ENCODE measurements around the gene FUBP3. TPM values are rescaled to one million over a fixed set of nuclear protein-coding genes. Genes with fewer than 3 reads are reported as not detected.

FUBP3 gene
- 43.3 and 52.3 TPM in 2 replicates for total RNA-seq (2014; rRNA removed; shearing (Covaris generic))

DNA sequence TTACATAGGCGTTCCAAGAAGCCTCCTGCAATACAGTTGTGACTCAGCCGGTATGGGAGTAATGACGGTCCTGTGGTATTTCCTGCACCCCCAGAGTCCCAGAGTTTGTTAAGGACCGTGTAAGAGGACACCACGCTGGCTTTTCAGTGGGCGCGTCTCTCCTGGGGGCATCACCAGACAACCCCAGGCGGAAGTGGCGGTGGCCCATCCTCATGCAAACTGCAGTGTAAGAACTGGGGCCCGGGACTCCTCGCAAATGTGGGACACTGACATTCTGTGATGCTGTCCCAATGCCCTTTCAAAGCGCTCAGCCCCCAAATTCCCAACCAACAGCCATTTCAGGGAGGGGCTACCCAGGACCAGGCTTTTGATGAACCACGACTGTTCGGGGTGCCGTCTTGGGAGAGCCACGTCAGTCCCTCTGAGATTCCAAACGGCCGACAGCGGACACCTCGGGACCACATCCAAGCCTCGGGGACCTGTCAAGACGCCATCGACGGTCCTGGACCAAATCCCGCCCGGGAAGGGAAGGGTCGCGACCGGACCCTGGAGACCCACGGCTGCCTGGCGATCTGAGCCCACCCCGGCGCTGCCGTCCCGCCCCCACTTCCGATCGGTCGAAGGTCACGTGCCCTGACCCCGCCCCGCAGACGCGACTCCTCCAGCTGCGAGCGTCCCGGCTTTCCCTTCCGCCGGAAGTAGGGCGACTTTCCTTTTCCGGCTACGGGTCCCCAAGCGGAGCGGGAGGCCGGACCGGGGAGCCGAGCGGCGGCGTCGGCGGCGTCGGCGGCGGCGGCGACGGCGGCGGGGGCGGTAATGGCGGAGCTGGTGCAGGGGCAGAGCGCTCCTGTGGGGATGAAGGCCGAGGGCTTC, at the start of gene FUBP3:
Gene FUBP3 (plus strand): TSS at position 713 of the 873 bp plus-strand sequence. CDS start 104 bp downstream, at position 817.
- peak; percentile 82 to 92 for DNase-seq (ENCODE audit: low read depth in 1 of 2, low spot score in 2 of 2)
- H3K27me3 ChIP-seq (replicated peaks), result no peaks in the 10 kb centered on the region
- H3K4me1 ChIP-seq (replicated peaks), result peaks cover 23% of the 10 kb centered on the region
- peaks cover 31% of the 10 kb centered on the region for H3K36me3 ChIP-seq
- peak within 1 kb of the TSS; percentile 76 for H3K4me3 ChIP-seq
- H3K27ac ChIP-seq, result peak within 1 kb of the TSS; percentile 93
- H3K9me3 ChIP-seq (replicated peaks), result no peaks in the 10 kb centered on the region

GRCh38 chr9:130530938-130531337, 48.4 kb upstream of the FUBP3 start:
- no peaks in the 10 kb centered on the region for H3K9me3 ChIP-seq (replicated peaks)
- no peak overlapping the region for H3K27ac ChIP-seq
- H3K36me3 ChIP-seq, result no peaks in the 10 kb centered on the region
- H3K4me1 ChIP-seq (replicated peaks), result no peaks in the 10 kb centered on the region
- no peak overlapping the region for H3K4me3 ChIP-seq
- H3K27me3 ChIP-seq (replicated peaks), result peaks cover 11% of the 10 kb centered on the region
- DNase-seq (ENCODE audit: low read depth in 1 of 2, low spot score in 2 of 2), result no peak

DNA sequence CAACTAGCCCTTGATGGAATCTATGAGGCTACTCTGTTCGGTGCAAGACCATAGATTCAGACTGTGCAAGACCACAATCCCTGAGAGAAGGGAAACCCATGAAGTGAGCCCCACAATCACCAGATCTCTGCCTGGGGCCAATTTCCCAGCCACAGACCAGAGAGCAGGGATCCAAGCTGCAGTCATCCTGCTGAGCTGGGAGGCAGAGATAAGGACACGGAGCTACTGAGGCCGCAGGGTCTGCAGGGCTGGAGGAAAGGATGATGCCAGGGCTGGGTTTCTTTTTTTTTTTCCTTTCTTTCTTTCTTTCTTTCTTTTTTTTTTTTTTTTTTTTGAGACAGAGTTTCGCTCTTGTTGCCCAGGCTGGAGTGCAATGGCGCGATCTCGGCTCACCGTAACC, 47.7 kb upstream of the FUBP3 start:
- H3K4me1 ChIP-seq (replicated peaks), result no peaks in the 10 kb centered on the region
- H3K27me3 ChIP-seq (replicated peaks), result peaks cover 13% of the 10 kb centered on the region
- H3K9me3 ChIP-seq (replicated peaks), result no peaks in the 10 kb centered on the region
- no peak for DNase-seq (ENCODE audit: low read depth in 1 of 2, low spot score in 2 of 2)
- H3K36me3 ChIP-seq, result no peaks in the 10 kb centered on the region
- H3K27ac ChIP-seq, result no peak overlapping the region
- no peak overlapping the region for H3K4me3 ChIP-seq

DNA sequence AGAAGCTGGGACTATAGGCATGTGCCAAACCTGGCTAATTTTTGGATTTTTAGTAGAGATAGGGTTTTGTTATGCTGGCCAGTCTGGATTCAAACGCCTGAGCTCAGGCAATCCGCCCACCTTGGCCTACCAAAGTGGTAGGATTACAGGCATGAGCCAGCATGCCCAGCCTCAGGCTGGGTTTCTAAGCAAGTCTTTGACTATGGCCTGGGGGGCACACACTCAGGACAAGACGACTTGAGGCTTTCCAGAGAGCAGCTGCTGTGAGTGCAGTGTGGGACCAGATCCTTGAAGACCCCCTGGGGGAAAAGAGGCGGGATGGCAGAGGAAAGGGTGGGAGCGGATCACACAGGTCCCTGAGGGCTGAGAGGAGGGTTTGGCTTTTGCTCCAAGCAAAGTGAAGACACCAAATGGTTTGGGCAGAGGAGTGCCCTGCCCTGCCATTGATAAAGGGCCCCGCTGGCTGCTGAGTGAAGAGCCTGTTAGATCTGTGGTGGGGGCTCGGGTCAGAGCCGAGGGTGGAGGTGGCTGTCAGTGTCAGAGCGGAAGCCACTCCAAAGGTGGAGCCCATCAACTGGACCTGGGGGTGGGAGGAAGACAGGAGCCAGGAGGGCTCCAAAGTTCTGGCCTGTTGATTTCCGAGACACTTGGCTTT, 46.8 kb upstream of the FUBP3 start:
- Histone ChIP-seq H3K27ac (no peak overlapping the region), H3K27me3 (replicated peaks) (peaks cover 19% of the 10 kb centered on the region), H3K4me1 (replicated peaks) (no peaks in the 10 kb centered on the region), H3K4me3 (no peak overlapping the region), H3K36me3 (no peaks in the 10 kb centered on the region), H3K9me3 (replicated peaks) (no peaks in the 10 kb centered on the region)
- no peak for DNase-seq (ENCODE audit: low read depth in 1 of 2, low spot score in 2 of 2)

DNA sequence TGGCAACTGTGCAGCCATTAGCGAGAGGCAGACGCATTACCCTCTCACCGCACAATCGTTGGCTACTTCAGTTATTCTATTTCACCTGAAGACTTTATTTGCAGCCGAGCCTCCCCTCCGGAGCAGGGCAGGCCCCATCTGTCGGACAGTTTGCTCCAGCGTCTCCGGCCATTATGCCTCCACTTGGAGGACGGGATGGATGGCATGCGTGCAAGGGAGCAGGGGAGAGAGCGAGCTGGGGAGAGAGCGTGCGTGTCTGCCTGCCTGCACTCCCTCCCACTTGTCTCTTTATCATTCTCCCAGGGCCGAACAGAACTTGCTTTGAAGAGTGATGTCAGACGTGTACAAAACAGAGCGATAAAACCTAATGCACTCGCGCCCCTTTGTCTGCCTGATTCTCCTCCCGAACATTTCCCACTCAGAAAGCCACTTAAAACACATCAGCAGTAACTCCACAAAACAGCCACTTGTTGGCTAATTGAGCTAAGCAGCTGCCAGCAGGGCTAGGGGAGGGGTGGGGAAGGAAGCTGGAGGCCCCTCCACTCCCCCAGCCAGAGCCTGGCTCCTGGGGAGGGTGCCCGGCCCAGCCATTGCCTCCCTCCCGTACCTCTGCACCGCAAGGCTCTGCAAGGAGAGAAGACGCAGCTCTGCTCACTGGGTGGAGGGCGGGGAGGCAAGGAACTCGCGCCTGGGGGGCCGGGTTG, 43.4 kb upstream of the FUBP3 start:
- Histone ChIP-seq H3K4me3 (no peak overlapping the region), H3K4me1 (replicated peaks) (no peaks in the 10 kb centered on the region), H3K27ac (no peak overlapping the region), H3K9me3 (replicated peaks) (no peaks in the 10 kb centered on the region), H3K36me3 (no peaks in the 10 kb centered on the region), H3K27me3 (replicated peaks) (peaks cover 30% of the 10 kb centered on the region)
- DNase-seq (ENCODE audit: low read depth in 1 of 2, low spot score in 2 of 2), result no peak

DNA sequence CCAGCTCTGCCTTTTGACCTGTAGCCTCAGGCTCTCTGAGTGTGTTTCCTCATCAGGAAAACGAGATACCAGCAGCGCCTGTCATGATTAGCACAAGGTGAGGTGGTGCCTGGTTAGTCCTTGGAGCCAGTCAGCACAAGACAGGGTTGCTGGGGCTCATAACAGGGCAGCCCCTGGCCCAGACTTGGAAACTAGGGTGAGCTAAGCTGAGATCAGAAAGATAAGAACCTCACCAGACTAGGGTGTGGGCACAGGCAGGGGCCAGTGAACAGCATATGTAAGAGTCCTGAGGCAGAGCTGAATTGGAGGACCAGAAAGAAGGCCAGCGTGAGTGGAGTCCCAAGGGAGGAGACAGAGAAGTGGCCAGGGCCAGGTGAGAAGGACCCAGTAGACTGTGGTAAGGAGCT, 42.7 kb upstream of the FUBP3 start:
- H3K4me3 ChIP-seq, result no peak overlapping the region
- no peak for DNase-seq (ENCODE audit: low read depth in 1 of 2, low spot score in 2 of 2)
- H3K4me1 ChIP-seq (replicated peaks), result no peaks in the 10 kb centered on the region
- no peak overlapping the region for H3K27ac ChIP-seq
- H3K36me3 ChIP-seq, result no peaks in the 10 kb centered on the region
- peaks cover 26% of the 10 kb centered on the region for H3K27me3 ChIP-seq (replicated peaks)
- H3K9me3 ChIP-seq (replicated peaks), result no peaks in the 10 kb centered on the region

- H3K27me3 ChIP-seq (replicated peaks), result peaks cover 26% of the 10 kb centered on the region
- DNase-seq (ENCODE audit: low read depth in 1 of 2, low spot score in 2 of 2), result no peak
Measured at GRCh38 chr9:130537346-130538050, 41.9 kb upstream of the FUBP3 start.

GRCh38 chr9:130539420-130540223, 39.8 kb upstream of the FUBP3 start:
- Histone ChIP-seq H3K27me3 (replicated peaks) (peaks cover 26% of the 10 kb centered on the region), H3K9me3 (replicated peaks) (no peaks in the 10 kb centered on the region), H3K27ac (no peak overlapping the region), H3K36me3 (no peaks in the 10 kb centered on the region), H3K4me3 (no peak overlapping the region), H3K4me1 (replicated peaks) (no peaks in the 10 kb centered on the region)
- DNase-seq (ENCODE audit: low read depth in 1 of 2, low spot score in 2 of 2), result no peak

More at GRCh38 chr9:130537346-130538050, 41.9 kb upstream of the FUBP3 start:
- H3K27ac ChIP-seq, result no peak overlapping the region
- no peaks in the 10 kb centered on the region for H3K9me3 ChIP-seq (replicated peaks)
- H3K4me1 ChIP-seq (replicated peaks), result no peaks in the 10 kb centered on the region
- H3K4me3 ChIP-seq, result no peak overlapping the region
- H3K36me3 ChIP-seq, result no peaks in the 10 kb centered on the region

GRCh38 chr9:130541533-130541932, 37.8 kb upstream of the FUBP3 start:
- Histone ChIP-seq H3K36me3 (no peaks in the 10 kb centered on the region), H3K4me3 (no peak overlapping the region), H3K27ac (no peak overlapping the region), H3K27me3 (replicated peaks) (peaks cover 22% of the 10 kb centered on the region; the same call in 1 of the 2 replicates), H3K4me1 (replicated peaks) (no peaks in the 10 kb centered on the region), H3K9me3 (replicated peaks) (no peaks in the 10 kb centered on the region)
- no peak for DNase-seq (ENCODE audit: low read depth in 1 of 2, low spot score in 2 of 2)

DNA sequence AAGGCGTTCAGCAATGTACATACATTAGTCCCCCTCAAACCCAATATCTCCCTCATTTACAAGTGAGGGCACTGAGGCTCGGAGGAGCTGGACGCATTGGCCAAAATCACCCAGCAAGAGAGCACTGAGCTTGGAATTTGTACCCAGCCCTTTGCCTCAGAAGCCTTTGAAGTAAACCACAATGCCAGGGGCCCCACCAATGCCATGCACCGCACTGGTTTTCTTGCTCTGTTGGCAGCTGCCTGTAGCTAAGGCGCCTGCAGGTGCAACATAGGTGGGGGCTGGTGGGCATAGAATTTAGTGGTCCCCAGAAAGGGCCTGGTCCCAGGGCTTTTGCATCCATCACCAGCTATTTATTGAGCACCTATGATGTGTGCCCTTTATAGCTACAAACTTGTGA, 37.3 kb upstream of the FUBP3 start:
- Histone ChIP-seq H3K4me1 (replicated peaks) (no peaks in the 10 kb centered on the region), H3K36me3 (no peaks in the 10 kb centered on the region), H3K4me3 (no peak overlapping the region), H3K9me3 (replicated peaks) (no peaks in the 10 kb centered on the region), H3K27me3 (replicated peaks) (peaks cover 20% of the 10 kb centered on the region; the same call in 1 of the 2 replicates), H3K27ac (no peak overlapping the region)
- no peak for DNase-seq (ENCODE audit: low read depth in 1 of 2, low spot score in 2 of 2)

DNA sequence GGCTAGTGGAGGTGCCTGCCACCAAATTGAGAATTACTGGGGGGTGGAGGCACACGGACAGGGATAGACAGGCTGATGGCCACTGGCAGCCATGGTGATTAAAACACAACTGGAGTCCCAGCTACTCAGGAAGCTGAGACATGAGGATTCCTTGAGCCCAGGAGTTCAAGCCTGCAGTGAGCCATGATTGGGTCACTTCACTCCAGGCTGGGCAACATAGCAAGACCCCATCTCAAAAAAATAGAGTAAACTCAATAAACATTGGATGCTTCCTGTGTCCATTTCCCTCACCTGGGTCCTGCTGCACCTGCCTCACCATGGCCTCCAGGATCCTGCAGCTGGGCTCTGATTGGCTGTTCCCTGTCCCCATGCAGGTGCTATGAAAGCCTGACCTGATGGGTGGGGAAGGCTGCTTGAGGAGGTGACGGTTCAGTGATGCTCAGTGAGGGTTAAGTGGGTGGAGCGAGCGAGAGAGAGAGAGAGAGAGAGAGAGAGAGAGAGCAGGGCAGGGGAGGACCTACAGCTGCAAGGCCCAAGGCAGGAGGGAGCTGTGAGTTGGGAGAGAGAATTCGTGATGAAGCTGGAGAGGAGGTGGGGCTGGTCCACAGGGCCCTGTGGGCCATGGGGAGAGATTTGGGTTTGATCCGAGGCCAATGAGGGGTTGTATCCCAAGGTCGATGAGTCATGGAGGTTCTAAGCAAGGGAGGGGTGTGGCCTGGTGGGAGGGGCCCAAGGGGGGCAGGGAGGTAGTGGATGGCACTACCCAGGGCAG, 36.7 kb upstream of the FUBP3 start:
- Histone ChIP-seq H3K36me3 (no peaks in the 10 kb centered on the region), H3K4me1 (replicated peaks) (no peaks in the 10 kb centered on the region), H3K27me3 (replicated peaks) (peaks cover 14% of the 10 kb centered on the region; the same call in 1 of the 2 replicates), H3K4me3 (no peak overlapping the region), H3K27ac (no peak overlapping the region), H3K9me3 (replicated peaks) (no peaks in the 10 kb centered on the region)
- DNase-seq (ENCODE audit: low read depth in 1 of 2, low spot score in 2 of 2), result no peak

DNA sequence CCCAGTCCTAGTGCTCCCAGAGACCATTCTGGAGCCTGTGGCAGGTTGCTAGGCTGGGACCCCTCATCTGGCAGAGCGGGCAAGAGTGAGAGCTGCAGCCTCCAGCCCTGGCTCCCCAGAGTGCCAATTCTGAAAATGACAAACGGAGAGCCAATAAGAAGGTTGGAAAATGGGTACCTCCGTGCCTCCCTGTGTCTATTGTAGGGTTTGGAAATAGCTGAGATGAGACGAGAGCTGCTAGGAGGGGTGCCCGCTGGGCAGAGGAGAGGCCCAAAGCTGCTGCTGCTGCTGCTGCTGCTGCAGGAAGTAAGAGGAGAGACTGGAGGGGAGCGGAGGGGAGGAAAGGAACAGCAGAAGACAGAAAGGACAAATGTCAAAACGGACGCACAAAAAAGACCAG, 36.0 kb upstream of the FUBP3 start:
- H3K27me3 ChIP-seq (replicated peaks), result peaks cover 9% of the 10 kb centered on the region; the same call in 1 of the 2 replicates
- H3K27ac ChIP-seq, result no peak overlapping the region
- no peak for DNase-seq (ENCODE audit: low read depth in 1 of 2, low spot score in 2 of 2)
- no peaks in the 10 kb centered on the region for H3K9me3 ChIP-seq (replicated peaks)
- H3K36me3 ChIP-seq, result no peaks in the 10 kb centered on the region
- H3K4me3 ChIP-seq, result no peak overlapping the region
- no peaks in the 10 kb centered on the region for H3K4me1 ChIP-seq (replicated peaks)
